Raji (cell line): ENCODE results near the gene ZSCAN21.

Source experiments
- POLR2A ChIP-seq: IDR thresholded peaks from 2 replicates; pipeline ENCODE4 v1.6.1; 2011; ENCODE audit warnings: low read depth, low read length, control low read depth; ENCODE audit not compliant: insufficient read depth

ZSCAN21 gene

GRCh38 chr7:100049441-100050291 is at the start of gene ZSCAN21:
Gene ZSCAN21 (plus strand): TSS chr7:100049774. CDS start chr7:100057007, 7,233 bp downstream.
- TF ChIP-seq POLR2A, result peak; percentile 86

DNA sequence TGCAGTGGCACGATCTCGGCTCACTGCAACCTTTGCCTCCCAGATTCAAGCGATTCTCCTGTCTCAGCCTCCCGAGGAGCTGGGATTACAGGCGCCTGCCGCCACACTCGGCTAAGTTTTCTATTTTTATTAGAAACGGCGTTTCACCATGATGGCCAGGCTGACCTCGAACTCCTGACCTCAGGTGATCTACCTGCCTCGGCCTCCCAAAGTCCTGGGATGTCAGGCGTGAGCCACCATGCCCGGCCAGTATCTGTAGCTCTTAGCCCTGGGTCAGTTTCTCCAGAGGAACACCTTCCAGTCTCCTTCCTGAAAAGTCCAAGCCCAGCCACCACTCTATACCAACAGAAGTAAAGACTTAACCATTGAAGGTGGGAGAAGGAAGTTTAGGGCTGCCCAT is 49.3 kb upstream of the ZSCAN21 start:
- TF ChIP-seq POLR2A, result no peak

DNA sequence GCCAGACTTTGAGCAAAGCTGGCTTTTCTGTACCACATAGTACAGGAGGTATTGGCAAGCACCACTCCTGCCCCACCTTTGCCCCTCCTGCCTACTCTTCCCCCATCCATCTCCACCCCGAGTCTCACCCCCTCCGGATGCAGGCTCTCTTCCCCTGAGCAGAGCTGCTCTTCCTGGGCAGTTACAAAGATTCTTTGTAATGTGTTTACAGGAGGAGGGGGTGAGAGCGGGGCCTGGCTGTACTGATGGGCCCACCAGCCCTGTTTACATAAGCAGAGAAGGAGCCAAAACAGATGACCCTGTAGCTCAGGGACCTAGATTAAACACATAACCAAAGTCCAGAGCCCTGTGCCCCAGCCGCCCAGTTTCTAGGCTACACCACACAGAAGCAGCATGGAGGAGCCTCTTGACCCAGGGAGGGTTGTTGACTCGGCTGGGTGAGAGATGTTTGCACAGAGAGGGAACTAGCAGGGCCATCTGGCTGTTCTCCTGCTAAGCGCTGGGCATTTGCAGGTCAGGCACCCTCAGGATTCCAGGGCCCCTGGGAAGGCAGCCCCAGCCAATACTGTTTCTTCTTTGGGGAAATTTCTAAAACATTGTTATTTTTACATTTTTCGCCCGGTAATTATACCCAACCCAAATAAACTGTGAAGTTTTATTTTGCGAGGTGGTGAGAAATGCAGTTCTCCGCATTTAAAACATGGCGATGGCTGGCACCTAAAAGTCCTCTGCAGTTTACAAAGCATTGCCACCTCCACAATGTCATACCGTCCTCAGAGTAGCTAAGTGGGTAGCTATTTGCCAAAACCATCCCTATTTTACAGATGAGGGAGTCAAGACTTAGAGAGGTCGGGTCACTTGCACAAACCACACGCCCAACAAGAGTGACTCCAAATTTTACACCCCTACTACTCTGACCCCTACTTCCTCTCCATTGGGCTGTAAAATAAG is 45.6 kb upstream of the ZSCAN21 start:
- no peak for TF ChIP-seq POLR2A

- no peak for TF ChIP-seq POLR2A
Observed at GRCh38 chr7:100007887-100008286, 41.7 kb upstream of the ZSCAN21 start.

- TF ChIP-seq POLR2A, result no peak
Observed at GRCh38 chr7:100008525-100008924, 41.0 kb upstream of the ZSCAN21 start.

GRCh38 chr7:100010901-100011300 is 38.7 kb upstream of the ZSCAN21 start:
- no peak for TF ChIP-seq POLR2A

DNA sequence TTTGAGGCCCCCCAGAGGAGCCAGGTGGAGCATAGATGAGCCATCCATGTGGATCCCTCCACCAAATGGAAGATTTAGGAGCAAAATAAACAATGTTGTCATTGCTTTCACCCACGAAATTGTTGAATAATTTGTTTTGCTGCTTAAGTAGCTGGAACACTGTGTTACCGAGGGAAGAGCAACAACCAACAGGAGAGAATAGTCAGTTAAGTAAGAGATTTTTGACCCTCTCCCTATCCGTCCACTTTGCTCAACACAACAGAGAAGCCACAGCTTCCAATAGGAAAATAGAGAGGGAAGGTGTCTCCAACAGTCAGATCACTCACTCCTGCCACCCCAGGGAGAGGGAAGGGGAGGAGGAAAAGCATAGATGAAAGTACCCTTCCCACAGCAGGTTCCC is 38.1 kb upstream of the ZSCAN21 start:
- no peak for TF ChIP-seq POLR2A

GRCh38 chr7:100013328-100013676 is 36.3 kb upstream of the ZSCAN21 start:
- TF ChIP-seq POLR2A, result no peak

- TF ChIP-seq POLR2A, result peak; percentile 93
Observed at GRCh38 chr7:100015232-100016214, 34.1 kb upstream of the ZSCAN21 start, which contains the start of gene ZKSCAN1. Gene ZKSCAN1 (plus strand): TSS chr7:100015596. CDS start chr7:100023507, 7,911 bp downstream.

GRCh38 chr7:100016215-100016901 is 33.2 kb upstream of the ZSCAN21 start:
- TF ChIP-seq POLR2A, result no peak

DNA sequence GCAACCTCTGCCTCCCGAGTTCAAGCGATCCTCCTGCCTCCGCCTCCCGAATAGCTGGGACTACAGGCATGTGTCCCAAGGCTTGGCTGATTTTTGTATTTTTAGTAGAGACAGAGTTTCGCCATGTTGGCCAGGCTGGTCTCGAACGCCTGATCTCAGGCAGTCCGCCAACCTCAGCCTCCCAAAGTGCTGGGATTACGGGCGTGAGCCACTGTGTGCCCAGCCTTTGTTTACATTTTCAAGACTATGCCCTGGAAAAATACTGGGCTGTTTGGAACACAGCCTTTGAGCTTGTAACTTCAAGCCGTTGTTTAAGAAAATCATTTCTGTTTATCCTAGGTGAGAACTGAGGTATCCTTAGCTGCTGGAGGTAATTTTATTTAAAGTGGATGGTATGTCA is 32.3 kb upstream of the ZSCAN21 start:
- no peak for TF ChIP-seq POLR2A

GRCh38 chr7:100017875-100018274 is 31.7 kb upstream of the ZSCAN21 start:
- no peak for TF ChIP-seq POLR2A

DNA sequence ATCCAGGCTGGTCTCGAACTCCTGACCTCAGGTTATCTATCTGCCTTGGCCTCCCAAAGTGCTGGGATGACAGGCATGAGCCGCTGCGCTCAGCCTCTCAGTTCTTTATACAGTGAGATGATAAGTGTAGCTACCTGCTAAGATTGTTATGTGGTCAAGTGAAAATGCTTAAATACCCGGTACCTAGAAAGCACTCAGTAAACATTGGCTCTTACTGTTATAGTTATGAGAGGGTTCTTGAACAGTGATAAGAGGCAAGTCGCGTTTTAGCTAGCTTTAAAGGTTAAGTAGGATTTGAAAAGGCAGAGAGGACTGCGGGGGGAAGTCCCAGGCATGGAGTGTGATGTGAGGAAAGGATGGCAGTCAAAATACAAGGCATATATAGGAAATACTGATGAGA is 29.7 kb upstream of the ZSCAN21 start:
- TF ChIP-seq POLR2A, result no peak

DNA sequence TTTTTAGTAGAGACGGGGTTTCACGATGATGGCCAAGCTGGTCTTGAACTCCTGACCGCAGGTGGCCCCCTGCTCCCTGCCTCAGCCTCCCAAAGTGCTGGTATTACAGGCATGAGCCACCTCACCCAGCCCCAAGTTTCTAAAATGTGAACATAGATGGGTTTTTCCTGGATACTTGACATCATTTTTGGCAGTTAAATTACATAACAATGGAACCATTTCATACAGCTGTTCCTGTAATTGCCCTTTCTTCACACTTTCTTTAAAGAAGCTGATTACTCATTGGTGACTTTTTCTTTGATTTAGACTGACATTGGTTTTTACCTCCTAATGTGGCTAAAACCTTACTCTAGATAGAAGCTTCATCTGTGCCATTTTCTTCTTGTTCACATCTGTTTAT is 28.3 kb upstream of the ZSCAN21 start:
- no peak for TF ChIP-seq POLR2A
